Measurements from ENCODE around the gene SSC5D.

GRCh38 chr19:55539090-55539984, 51.1 kb downstream of the SSC5D start:
- TF ChIP-seq YY1 (IDR thresholded peaks at IDR 0.05; ENCODE audit: insufficient read depth, insufficient read length) = no peak
- TF ChIP-seq SUZ12 (IDR thresholded peaks at IDR 0.05; ENCODE audit: extremely low read depth, insufficient read depth, insufficient read length) = no peak

All from NT2/D1 (cell line).